Measurements from ENCODE around the gene MTRFR. TPM values are rescaled to one million over a fixed set of nuclear protein-coding genes. Genes with fewer than 3 reads are reported as not detected.

MTRFR gene
- total RNA-seq, 4 donors from 2014 or later, result 9.2 to 25.8 (median 12.9) TPM

GRCh38 chr12:123232472-123232806 lies 797 bp upstream of the MTRFR start:
- peak; percentile 8 for ATAC-seq
- Histone ChIP-seq H3K27me3 (no peaks in the 10 kb centered on the region), H3K4me3 (peak overlapping the region; percentile 78 to 87), H3K9me3 (no peaks in the 10 kb centered on the region), H3K27ac (peak overlapping the region; percentile 52 to 99 (median 92)), H3K4me1 (peaks cover 0 to 53% (median 11%) of the 10 kb centered on the region in 3 donors), H3K36me3 (peaks cover 0 to 4% of the 10 kb centered on the region in 2 donors)
- WGBS, 2 donors (ENCODE audit: low coverage in 1 of 2), result 0% methylated on average over 11 to 15 of the region's 15 CpGs
- TF ChIP-seq POLR2AphosphoS5 (IDR thresholded peaks at IDR 0.05) (no peak), EP300 (IDR thresholded peaks at IDR 0.05) (no peak), CTCF (IDR thresholded peaks at IDR 0.05) (no peak), POLR2A (IDR thresholded peaks at IDR 0.05) (no peak)

- peaks cover 0 to 4% of the 10 kb centered on the region in 2 donors for H3K36me3 ChIP-seq
- H3K27ac ChIP-seq, result peak overlapping the region; percentile 70 to 99 (median 92)
- 0 to 22% methylated on average over 2 to 15 of the region's 42 CpGs for WGBS, 2 donors (ENCODE audit: low coverage in 1 of 2)
- TF ChIP-seq POLR2A (IDR thresholded peaks at IDR 0.05) (peak in 1 of 2 donors; percentile 22), POLR2AphosphoS5 (IDR thresholded peaks at IDR 0.05) (no peak), EP300 (IDR thresholded peaks at IDR 0.05) (no peak), CTCF (IDR thresholded peaks at IDR 0.05) (no peak)
- no peaks in the 10 kb centered on the region for H3K9me3 ChIP-seq
- peak overlapping the region; percentile 68 to 78 for H3K4me3 ChIP-seq
- H3K27me3 ChIP-seq, result no peaks in the 10 kb centered on the region
- no peak for ATAC-seq
- H3K4me1 ChIP-seq, result peaks cover 0 to 64% (median 11%) of the 10 kb centered on the region in 3 donors
Observed at GRCh38 chr12:123233505-123234308, 471 bp downstream of the MTRFR start.

GRCh38 chr12:123237646-123238329 lies 4.6 kb downstream of the MTRFR start:
- no peaks in the 10 kb centered on the region for H3K9me3 ChIP-seq
- H3K4me1 ChIP-seq, result peaks cover 3 to 61% (median 16%) of the 10 kb centered on the region in 3 donors
- TF ChIP-seq EP300 (IDR thresholded peaks at IDR 0.05) (no peak), POLR2AphosphoS5 (IDR thresholded peaks at IDR 0.05) (peak; percentile 40), CTCF (IDR thresholded peaks at IDR 0.05) (peak; percentile 61 to 84 (median 73))
- ATAC-seq, result no peak
- no peaks in the 10 kb centered on the region for H3K27me3 ChIP-seq
- H3K27ac ChIP-seq, result peak overlapping the region in 3 of 4 donors; percentile 25 to 44 (median 33)
- 20 to 53% methylated on average over 3 to 6 of the region's 6 CpGs for WGBS, 2 donors (ENCODE audit: low coverage in 1 of 2)
- peaks cover 0 to 23% of the 10 kb centered on the region in 2 donors for H3K36me3 ChIP-seq
- H3K4me3 ChIP-seq, result no peak overlapping the region

GRCh38 chr12:123238330-123238682 lies 5.1 kb downstream of the MTRFR start:
- TF ChIP-seq CTCF (IDR thresholded peaks at IDR 0.05) (peak in 1 of 4 experiments; percentile 1), POLR2AphosphoS5 (IDR thresholded peaks at IDR 0.05) (no peak)
- H3K4me1 ChIP-seq, result peaks cover 3 to 66% (median 17%) of the 10 kb centered on the region in 3 donors
- H3K9me3 ChIP-seq, result no peaks in the 10 kb centered on the region
- H3K36me3 ChIP-seq, result peaks cover 0 to 23% of the 10 kb centered on the region in 2 donors
- H3K27me3 ChIP-seq, result no peaks in the 10 kb centered on the region
- peak overlapping the region in 1 of 4 donors; percentile 44 for H3K27ac ChIP-seq
- 11 to 64% methylated on average over 1 to 2 of the region's 2 CpGs for WGBS, 2 donors (ENCODE audit: low coverage in 1 of 2)
- H3K4me3 ChIP-seq, result no peak overlapping the region
- ATAC-seq, result no peak

All from gastroesophageal sphincter (tissue), 4 donors.